ENCODE measurements around the gene ZBTB7C. TPM values are rescaled to one million over a fixed set of nuclear protein-coding genes. Genes with fewer than 3 reads are reported as not detected.

The ZBTB7C gene
- total and polyA plus RNA-seq, 10 of the 15 experiments (the other 5 are each of a cell fraction or from before 2014, with no cell fraction given), result under 0.01 to 0.08 (median 0.01) TPM; not detected in 7

DNA sequence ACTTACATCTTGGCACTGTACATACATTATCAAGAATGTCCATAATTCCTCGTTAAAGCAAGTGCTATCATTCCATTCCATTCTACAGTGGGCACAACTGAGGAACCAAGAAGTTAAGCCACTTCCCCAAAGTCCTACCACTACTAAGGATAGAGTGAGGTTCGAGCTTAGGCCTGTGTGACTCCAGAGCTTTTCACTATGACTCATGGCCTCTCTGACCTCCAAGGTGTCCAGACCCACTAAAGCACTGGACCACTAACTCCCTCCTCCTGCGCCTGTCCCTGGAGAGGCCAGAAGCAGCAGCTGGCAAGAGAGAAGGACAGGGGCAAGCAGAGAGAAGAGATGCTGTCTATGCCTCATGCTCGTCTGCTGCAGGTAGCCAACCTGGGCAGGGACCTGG is 117.0 kb downstream of the ZBTB7C start:
- ChIA-PET POLR2A (no interaction called here), CTCF (interaction anchor here (0.6 kb wide), 1 partner anchor 1567 kb away, joined by 3 read pairs; no protein-coding TSS in a partner anchor), SMC1A (ENCODE audit: uncharacterized antibody, unreplicated experiment) (no interaction called here), RAD21 (ENCODE audit: unreplicated experiment) (no interaction called here)
- DNase-seq (ENCODE audit: low read depth, low spot score) (no peak), ATAC-seq (no peak), FAIRE-seq (no peak)
- TF ChIP-seq, protein P1, sequence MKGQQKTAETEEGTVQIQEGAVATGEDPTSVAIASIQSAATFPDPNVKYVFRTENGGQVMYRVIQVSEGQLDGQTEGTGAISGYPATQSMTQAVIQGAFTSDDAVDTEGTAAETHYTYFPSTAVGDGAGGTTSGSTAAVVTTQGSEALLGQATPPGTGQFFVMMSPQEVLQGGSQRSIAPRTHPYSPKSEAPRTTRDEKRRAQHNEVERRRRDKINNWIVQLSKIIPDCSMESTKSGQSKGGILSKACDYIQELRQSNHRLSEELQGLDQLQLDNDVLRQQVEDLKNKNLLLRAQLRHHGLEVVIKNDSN (IDR thresholded peaks at IDR 0.05; ENCODE audit: borderline replicate concordance, extremely low read length, insufficient read depth, low read depth, low read length), result no peak
- TF ChIP-seq HDAC2 (IDR thresholded peaks at IDR 0.05) (no peak), TARDBP (IDR thresholded peaks at IDR 0.05; ENCODE audit: borderline replicate concordance) (no peak)
- intact Hi-C loops (cut with micrococcal nuclease; ENCODE audit: unreplicated experiment), result no loop called here
- H3K4me3 ChIP-seq, result no peak overlapping the region
- H3K9me3 ChIP-seq (replicated peaks; ENCODE audit: control insufficient read depth, insufficient read depth, low read length), result no peaks in the 10 kb centered on the region
- no peak overlapping the region for H3K27ac ChIP-seq (ENCODE audit: control insufficient read depth, insufficient read depth)
- H2AFZ ChIP-seq (ENCODE audit: control insufficient read depth, low read depth, low read length), result no peak overlapping the region
- H3K9ac ChIP-seq (ENCODE audit: control insufficient read depth, insufficient read depth, low read length), result no peak overlapping the region
- WGBS (ENCODE audit: insufficient coverage, insufficient replicate concordance, low lambda C conversion rate, missing lambda C conversion rate), result 24% methylated on average over 4 of the region's 4 CpGs
- in situ Hi-C loops (cut with MboI), result no loop called here
- no peaks in the 10 kb centered on the region for H3K79me2 ChIP-seq (ENCODE audit: control insufficient read depth, insufficient read depth, low read length)
- no TSS peak for BruUV-seq (replicated peaks)
- no peaks in the 10 kb centered on the region for H3K4me1 ChIP-seq (ENCODE audit: control insufficient read depth, insufficient read depth, low read length)
- no peaks in the 10 kb centered on the region for H3K27me3 ChIP-seq (replicated peaks in 1 of 2; ENCODE audit: control insufficient read depth in 2 of 2, insufficient read depth in 2 of 2, low read length in 1 of 2)
- no peaks in the 10 kb centered on the region for H3K36me3 ChIP-seq (ENCODE audit: control insufficient read depth in 2 of 2, insufficient read depth in 2 of 2, low read length in 1 of 2)
- no peaks in the 10 kb centered on the region for H4K20me1 ChIP-seq (ENCODE audit: control insufficient read depth, insufficient read depth)
- no peak overlapping the region for H3K4me2 ChIP-seq (ENCODE audit: control insufficient read depth, insufficient read depth)

DNA sequence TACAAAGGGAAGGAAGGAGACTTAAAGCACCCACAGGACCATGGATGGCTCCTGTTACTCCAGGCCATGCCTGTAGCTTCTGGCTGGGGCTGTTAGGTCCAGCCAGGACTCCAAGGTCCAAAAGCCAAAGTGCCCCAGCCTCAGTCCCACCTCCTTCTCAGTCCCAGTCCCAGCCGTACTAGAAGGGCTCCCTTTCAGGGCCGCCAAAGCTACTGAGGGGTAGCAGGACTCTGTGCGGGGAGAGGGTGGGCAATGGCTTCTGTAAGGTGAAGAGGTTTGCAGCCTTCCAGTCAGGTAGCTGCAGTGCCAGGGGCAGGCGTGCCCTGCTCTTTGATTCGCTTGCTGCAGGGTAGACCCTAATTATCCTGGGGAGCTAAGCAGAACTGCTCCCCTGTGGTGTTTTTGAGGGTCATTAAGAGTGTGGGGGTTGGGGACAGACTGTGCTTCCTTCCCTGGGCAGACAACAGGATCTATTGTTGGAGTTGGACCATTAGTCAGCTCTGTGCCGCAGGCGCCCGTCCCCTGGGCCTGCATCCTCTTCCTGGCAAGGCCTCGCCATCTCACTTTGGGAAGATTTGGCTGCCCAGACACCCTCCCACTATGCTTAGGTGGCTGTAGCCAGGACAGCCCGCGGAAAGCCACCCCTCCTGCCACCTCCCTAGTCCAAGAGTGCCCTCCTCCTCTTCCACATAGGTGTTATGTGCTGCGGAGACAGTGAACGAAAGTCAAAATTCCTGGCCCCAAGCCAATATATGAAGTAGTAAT is 118.8 kb downstream of the ZBTB7C start:
- H3K27ac ChIP-seq (ENCODE audit: control insufficient read depth, insufficient read depth), result no peak overlapping the region
- ChIA-PET POLR2A (no interaction called here), CTCF (no interaction called here), RAD21 (ENCODE audit: unreplicated experiment) (no interaction called here), SMC1A (ENCODE audit: uncharacterized antibody, unreplicated experiment) (no interaction called here)
- H2AFZ ChIP-seq (ENCODE audit: control insufficient read depth, low read depth, low read length), result no peak overlapping the region
- no peak overlapping the region for H3K9ac ChIP-seq (ENCODE audit: control insufficient read depth, insufficient read depth, low read length)
- FAIRE-seq (no peak), ATAC-seq (no peak), DNase-seq (ENCODE audit: low read depth, low spot score) (no peak)
- H3K4me2 ChIP-seq (ENCODE audit: control insufficient read depth, insufficient read depth), result no peak overlapping the region
- 58% methylated on average over 13 of the region's 13 CpGs for WGBS (ENCODE audit: insufficient coverage, insufficient replicate concordance, low lambda C conversion rate, missing lambda C conversion rate)
- TF ChIP-seq PML (IDR thresholded peaks at IDR 0.05; ENCODE audit: low read length), result no peak
- intact Hi-C loops (cut with micrococcal nuclease; ENCODE audit: unreplicated experiment), result no loop called here
- H3K27me3 ChIP-seq (replicated peaks in 1 of 2; ENCODE audit: control insufficient read depth in 2 of 2, insufficient read depth in 2 of 2, low read length in 1 of 2), result no peaks in the 10 kb centered on the region
- H3K36me3 ChIP-seq (ENCODE audit: control insufficient read depth in 2 of 2, insufficient read depth in 2 of 2, low read length in 1 of 2), result no peaks in the 10 kb centered on the region
- no peaks in the 10 kb centered on the region for H3K79me2 ChIP-seq (ENCODE audit: control insufficient read depth, insufficient read depth, low read length)
- no peaks in the 10 kb centered on the region for H3K4me1 ChIP-seq (ENCODE audit: control insufficient read depth, insufficient read depth, low read length)
- H4K20me1 ChIP-seq (ENCODE audit: control insufficient read depth, insufficient read depth), result no peaks in the 10 kb centered on the region
- no peak overlapping the region for H3K4me3 ChIP-seq
- in situ Hi-C loops (cut with MboI), result no loop called here
- BruUV-seq (replicated peaks), result no TSS peak
- H3K9me3 ChIP-seq (replicated peaks; ENCODE audit: control insufficient read depth, insufficient read depth, low read length), result no peaks in the 10 kb centered on the region

Measured in GM12878 (cell line).